ENCODE results near the gene ATP2C2.
"Not testable (repeated sequence)": the region's sequence is repeated elsewhere in the genome, so short reads cannot be mapped to it uniquely, and the experiment has no call there.

ATP2C2 gene

DNA sequence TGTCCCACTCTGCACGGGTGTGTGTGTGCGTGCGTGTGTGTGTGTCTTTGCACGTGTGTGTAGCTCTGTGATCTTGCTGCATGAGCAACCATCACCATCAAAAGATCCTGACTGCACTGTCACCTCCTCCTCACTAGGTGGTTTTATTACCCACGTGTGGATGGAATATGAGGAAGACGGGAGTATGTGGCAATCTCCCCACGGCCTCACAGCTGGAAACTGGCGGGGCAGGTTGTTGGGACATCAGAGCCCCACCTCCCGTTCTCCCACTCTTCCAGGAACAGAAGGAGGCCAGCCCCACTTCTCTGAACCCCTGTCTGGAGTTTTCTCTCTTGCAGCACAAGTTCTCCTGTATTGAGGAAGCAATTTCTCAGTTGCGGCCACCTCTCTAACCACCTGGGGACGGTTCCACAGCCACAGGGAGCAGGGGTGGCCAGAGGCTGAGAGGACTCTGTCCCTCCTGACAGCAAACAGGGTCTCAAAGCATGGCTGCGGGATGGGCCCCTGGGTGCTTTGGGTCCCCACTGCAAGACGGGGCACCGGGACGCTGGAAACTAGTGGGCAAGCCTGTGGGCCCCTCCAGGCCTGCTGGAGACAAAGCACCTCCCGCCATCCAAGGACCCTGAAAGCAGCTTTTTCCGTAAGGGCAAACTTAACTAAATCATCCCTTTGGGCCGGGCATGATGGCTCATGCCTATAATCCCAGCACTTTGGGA is 27.9 kb upstream of the ATP2C2 start:
- DNase-seq, result no peak

DNA sequence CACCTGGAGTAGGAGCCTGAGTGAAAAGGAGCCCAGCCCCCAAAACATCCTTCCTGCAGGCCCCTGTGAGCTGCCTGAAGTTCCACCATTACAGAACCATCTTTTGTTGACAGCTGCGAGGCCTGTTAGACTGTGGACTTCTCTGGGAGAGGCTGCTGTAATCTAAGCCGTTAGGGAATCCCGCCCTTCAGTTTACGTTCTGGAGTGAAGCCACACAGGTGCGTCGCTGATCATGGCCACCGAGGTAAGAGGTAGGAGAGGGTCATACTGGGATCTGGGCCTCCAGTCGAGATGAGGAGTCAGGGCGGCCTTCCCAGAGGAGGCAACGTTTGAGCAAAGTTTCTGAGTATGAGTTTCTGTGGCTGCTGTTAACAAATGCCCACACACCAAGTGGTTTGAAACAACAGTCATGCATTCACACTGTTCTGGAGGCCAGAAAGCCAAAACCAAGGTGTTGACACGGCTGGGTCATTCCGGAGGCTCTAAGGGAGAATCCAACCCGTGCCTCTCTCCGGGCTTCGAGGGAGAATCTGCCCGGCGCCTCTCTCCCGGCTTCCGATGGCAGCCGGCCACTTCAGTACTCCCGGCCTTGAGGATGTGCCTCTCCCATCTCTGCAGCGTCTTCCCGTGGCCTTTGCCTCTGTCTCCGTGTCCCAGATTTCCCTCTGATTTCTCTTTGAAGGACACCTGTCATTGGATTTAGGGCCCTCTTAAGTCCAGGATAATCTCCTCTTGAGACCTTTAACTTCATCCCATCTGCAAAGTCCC is 26.6 kb upstream of the ATP2C2 start:
- no peak for DNase-seq

- DNase-seq, result not testable (repeated sequence)
These were observed 24.5 kb upstream of the ATP2C2 start for GRCh38 chr16:84343800-84344199.

- no peak for DNase-seq
These were observed 23.6 kb upstream of the ATP2C2 start for GRCh38 chr16:84344781-84345180.

- no peak for DNase-seq
These were observed 21.2 kb upstream of the ATP2C2 start for GRCh38 chr16:84347161-84347560.

- no peak for DNase-seq
These were observed 19.9 kb upstream of the ATP2C2 start for GRCh38 chr16:84348386-84348888.

- no peak for DNase-seq
These were observed 18.3 kb upstream of the ATP2C2 start for GRCh38 chr16:84349862-84350684.

- no peak for DNase-seq
These were observed 17.5 kb upstream of the ATP2C2 start for GRCh38 chr16:84350685-84351400.

DNA sequence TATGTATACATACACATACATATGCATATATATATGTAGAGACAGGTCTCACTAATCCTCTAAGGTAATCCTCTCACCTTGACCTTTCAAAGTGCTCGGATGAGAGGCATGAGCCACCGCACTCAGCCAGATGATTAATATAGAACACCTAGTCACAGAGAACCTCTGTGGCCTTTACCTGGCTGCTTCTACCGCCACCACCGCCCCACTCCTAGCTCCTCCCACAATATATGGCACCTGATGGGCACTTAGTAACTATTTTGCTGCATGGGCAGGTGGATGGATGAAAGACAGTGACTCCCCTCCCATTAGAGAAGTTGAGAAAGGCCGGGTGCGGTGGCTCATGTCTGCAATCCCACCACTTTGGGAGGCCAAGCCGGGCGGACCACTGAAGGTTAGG is 16.7 kb upstream of the ATP2C2 start:
- DNase-seq, result no peak

DNA sequence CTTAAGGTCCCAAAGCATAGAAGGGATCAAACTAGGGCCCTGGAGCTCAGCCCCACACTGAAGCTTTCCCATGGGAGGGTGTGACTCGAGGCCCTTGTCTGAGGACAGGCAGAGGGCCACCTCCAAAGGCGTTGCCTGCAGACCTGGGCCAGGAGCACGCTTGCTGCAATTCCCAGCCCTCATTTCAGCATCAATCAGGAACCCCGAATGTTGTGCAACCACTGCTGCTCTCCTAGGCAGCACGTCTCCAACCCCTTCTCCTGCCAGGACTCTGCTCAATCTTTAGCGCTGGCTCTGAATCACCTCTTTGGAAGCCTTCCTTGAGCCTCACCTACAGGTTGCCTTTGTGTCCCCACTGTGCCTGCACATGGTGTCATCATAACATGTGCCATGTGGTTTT is 14.0 kb upstream of the ATP2C2 start:
- no peak for DNase-seq

DNA sequence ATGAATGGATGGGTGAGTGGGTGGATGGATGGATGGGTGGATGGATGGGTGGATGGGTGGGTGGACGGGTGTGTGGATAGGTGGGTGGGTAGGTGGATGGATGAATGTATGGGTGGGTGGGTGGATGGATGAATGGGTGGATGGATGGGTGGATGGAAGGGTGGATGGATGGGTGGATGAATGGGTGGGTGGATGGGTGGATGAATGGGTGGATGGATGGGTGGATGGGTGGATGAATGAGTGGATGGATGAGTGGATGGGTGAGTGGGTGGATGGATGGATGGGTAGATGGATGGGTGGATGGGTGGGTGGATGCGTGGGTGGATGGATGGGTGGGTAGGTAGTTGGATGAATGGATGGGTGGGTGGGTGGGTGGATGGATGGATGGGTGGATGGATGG is 13.2 kb upstream of the ATP2C2 start:
- no peak for DNase-seq

GRCh38 chr16:84356176-84356575 is 12.2 kb upstream of the ATP2C2 start:
- DNase-seq, result no peak

DNA sequence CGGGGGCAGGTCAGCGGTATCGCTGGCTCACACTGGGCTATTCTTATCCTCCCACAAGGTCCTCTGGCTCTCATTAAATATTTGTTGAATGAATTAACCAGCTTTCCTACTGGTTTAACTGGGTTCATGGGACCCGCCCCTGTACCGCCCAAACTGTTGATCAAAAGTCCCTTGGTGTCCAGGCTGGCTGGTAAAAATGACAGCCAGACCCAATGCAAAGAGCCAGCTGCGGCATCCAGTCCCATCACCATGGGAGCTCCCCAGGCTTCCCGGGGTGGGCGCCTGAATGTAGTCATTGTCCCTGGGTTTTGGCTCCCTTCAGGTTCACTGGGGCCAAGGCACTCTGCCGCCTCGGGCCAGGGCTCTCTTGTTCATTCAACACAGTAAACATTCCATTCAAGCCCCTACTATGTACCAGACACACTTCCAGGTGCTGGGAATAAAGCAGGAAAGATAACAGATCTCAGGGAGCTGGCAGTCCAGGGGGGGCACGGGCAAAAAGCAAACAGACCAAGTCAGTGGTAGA is 11.7 kb upstream of the ATP2C2 start:
- DNase-seq, result no peak

- no peak for DNase-seq
These were observed 11.1 kb upstream of the ATP2C2 start for GRCh38 chr16:84357191-84357651.

DNA sequence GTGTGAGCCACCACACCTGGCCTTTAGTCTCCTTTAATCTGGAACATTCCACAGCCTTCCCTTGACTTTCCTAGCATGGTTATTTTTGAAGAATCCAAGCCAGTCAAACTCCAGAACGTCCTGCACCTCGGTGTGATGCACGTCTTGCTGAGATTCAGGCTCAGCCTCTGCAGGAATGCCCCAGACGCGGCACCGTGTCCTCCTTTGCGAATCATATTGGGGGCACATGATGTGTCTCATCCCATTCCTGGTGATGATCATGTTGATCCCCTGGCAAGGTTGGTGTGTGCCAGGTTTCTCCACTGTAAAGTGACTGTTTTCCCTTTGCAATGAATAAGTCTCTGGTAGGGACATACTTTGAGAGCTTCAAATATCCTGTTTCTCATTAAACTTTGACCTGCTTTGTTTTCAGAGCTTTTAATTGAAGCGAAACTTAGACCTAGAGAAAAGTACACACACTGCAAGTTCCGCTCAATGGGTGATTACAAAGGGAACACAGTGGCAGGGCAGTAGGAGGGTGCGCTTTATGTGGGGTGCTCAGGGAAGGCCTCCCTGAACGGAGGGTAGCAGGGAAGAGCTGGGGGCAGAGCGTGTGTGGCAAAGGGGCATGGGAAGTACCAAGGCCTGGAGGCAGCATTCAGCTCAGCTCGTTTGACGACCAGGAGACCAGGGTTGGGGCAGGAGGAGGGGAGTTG is 9.6 kb upstream of the ATP2C2 start:
- no peak for DNase-seq

DNA sequence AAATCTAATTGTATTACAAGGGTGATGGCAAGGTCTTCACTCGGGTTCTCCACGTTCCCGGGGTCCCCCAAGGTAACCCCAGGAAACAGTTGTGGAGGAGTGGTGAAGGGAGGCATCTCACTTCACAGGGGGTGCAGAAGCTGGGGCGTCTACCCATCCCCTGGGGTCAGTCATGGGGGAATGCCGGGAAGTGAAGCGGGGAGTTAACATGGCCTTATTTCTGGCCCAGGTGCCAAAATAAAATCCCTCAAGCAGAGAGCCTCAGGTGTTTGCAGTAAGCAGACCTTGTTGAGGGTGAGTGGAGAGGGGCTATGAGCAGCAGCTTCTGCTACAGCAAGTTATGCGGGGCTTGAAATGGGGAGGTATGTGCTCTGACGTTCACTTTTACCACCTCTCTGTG is 9.0 kb upstream of the ATP2C2 start:
- DNase-seq, result no peak

DNA sequence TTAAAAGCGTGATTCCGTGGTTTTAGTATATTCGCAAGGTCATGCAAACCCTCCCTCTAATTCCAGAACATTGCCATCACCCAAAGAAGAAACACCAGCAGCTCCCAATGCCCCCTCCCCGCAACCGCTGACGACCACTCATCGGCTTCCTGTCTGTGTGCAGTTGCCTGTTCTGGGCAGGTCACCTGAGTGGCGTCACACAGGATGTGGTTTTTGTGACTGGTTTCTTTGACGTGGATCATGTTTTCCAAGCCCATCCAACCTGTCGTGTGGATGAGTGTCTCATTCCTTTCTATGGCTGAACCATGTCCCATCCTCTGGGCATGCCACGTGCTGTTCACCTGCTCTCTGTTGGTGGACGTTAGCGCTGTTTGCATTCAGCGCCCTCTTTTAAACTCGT is 8.2 kb upstream of the ATP2C2 start:
- DNase-seq, result peak in 1 of 4 experiments; percentile 4

DNA sequence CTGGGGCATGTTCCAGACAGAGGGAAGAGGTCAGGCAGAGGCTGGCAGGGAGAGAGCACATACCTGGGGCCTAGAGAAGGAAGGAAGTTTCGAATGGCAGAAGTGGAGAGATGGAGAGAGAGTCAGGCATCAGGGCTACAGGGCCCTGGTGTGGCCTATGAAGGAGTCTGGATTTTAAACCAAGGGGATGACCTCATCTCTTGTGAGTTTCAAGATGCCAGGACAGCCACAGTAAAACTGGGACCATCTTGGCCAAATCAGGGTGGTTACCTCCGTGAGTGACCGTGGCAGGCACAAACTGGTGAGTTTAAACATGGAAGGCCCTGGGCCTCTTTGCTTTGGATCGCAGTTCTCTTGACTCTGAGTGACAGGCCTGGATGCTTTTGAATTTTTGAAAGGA is 7.6 kb upstream of the ATP2C2 start:
- DNase-seq, result no peak

DNA sequence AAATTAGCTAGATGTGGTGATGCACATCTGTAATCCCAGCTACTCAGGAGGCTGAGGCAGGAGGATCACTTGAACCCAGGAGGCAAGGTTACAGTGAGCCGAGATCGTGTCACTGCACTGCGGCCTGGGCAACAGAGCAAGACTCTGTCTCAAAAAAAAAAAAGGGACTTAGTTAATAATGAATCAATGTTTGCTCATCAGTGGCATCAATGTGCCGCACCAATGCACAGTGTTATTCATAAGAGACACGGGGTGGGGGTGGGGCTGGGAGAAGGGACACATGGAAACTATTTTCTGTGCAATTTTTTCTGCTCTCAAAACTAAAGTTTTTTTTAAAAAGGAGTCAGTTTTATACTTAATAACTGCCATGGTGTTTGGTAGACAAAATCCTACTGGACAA is 6.8 kb upstream of the ATP2C2 start:
- no peak for DNase-seq

- no peak for DNase-seq
These were observed 5.8 kb upstream of the ATP2C2 start for GRCh38 chr16:84362471-84362941.

DNA sequence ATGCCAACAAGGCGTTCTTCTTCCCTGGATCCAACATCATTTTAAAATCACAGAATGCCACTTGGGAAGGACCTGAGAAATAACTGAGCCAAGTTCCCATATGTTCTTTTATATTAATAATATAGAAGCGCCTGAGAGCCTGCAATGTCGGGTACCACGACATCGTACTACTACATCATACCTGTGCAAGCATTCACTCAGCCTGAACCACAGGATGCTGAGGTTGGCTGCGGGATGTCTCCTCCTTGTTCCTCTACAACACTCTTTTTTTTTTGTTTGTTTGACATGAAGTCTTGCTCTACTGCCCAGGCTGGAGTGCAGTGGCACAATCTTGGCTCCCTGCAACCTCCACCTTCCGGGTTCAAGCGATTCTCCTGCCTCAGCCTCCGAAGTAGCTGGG is 2.1 kb upstream of the ATP2C2 start:
- no peak for DNase-seq

DNA sequence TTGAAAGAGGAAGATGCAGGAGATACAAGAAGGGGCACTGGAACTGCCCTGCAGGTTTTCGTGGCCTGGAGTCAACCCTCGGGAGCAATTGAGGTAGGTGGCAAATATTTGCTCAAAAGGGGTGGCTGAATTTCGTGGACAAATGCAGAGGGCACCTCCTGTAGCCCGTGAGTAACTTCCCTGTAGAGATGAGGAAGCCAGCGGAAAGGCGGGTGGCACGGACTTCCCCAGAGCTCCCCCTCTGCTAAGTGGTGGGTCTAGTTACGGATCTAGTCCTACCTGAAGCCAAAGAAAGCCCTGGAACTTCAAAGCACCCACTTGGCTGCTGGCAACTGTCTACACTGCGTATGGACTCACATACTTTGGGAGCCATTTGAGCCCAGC is 1.0 kb upstream of the ATP2C2 start:
- DNase-seq, result no peak

All from activated CD4-positive, CD25-positive, alpha-beta regulatory T cell (primary cell).